Globus pallidus (tissue), 1 donor: ENCODE results near the gene GSC2.
"Not testable (repeated sequence)": the region's sequence is repeated elsewhere in the genome, so short reads cannot be mapped to it uniquely, and the experiment has no call there.

Experiments used
- DNase-seq: peaks from one replicate; pipeline ENCODE4 v3.0.0-alpha.2; 2015; ENCODE audit warnings: low spot score

The GSC2 gene

GRCh38 chr22:19178065-19178656, 28.1 kb upstream of the GSC2 start:
- DNase-seq = peak; percentile 33

- no peak for DNase-seq
These were observed 27.3 kb upstream of the GSC2 start for GRCh38 chr22:19177164-19178064.

- DNase-seq = no peak
These were observed 26.6 kb upstream of the GSC2 start for GRCh38 chr22:19176732-19177131.

- DNase-seq = no peak
These were observed 26.1 kb upstream of the GSC2 start for GRCh38 chr22:19176175-19176643.

GRCh38 chr22:19175602-19176174, 25.6 kb upstream of the GSC2 start:
- no peak for DNase-seq

GRCh38 chr22:19175026-19175601, 25.0 kb upstream of the GSC2 start:
- no peak for DNase-seq

- DNase-seq = no peak
These were observed 24.3 kb upstream of the GSC2 start for GRCh38 chr22:19174106-19175025.

- no peak for DNase-seq
These were observed 23.2 kb upstream of the GSC2 start for GRCh38 chr22:19173047-19174035.

- DNase-seq = no peak
These were observed 22.3 kb upstream of the GSC2 start for GRCh38 chr22:19172213-19173046.

- no peak for DNase-seq
These were observed 19.8 kb upstream of the GSC2 start for GRCh38 chr22:19169947-19170318.

- no peak for DNase-seq
These were observed 19.2 kb upstream of the GSC2 start for GRCh38 chr22:19169002-19169946.

GRCh38 chr22:19168088-19168890, 18.2 kb upstream of the GSC2 start:
- no peak for DNase-seq

GRCh38 chr22:19167106-19167869, 17.2 kb upstream of the GSC2 start:
- DNase-seq = no peak

- no peak for DNase-seq
These were observed 16.3 kb upstream of the GSC2 start for GRCh38 chr22:19166421-19166820.

- no peak for DNase-seq
These were observed 14.3 kb upstream of the GSC2 start for GRCh38 chr22:19164425-19164824.

GRCh38 chr22:19158649-19159048, 8.6 kb upstream of the GSC2 start:
- DNase-seq = not testable (repeated sequence)

- DNase-seq = not testable (repeated sequence)
These were observed 6.0 kb upstream of the GSC2 start for GRCh38 chr22:19156109-19156508.
